EH (cell line): ENCODE results near the gene CAV2.

ENCODE experiments used
- DNase-seq: peaks from one replicate; pipeline ENCODE4 v3.0.0-alpha.2; 2015; ENCODE audit warnings: low read depth

CAV2 gene

DNA sequence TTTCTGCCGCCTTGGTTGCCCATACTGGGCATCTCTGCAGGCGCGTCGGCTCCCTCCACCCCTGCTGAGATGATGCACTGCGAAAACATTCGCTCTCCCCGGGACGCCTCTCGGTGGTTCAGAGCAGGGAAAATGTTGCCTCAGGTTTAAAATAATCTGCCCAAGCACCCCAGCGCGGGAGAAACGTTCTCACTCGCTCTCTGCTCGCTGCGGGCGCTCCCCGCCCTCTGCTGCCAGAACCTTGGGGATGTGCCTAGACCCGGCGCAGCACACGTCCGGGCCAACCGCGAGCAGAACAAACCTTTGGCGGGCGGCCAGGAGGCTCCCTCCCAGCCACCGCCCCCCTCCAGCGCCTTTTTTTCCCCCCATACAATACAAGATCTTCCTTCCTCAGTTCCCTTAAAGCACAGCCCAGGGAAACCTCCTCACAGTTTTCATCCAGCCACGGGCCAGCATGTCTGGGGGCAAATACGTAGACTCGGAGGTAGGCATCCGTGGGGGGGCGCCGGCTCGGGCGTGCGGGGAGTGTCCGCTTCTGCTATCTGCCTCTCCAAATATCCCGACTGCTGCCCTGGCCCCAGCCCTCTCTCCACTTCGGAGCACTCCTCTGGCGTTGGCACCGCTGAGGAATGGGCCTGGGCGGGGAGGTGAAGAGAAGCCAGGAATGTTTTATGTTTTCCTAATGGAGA lies 25.2 kb downstream of the CAV2 start, which contains the start of gene CAV1:
CAV1 (plus strand) TSS at position 428 of the 689 bp plus-strand sequence; CDS start at position 455, 27 bp downstream.
- peak; percentile 98 for DNase-seq

- DNase-seq: peak; percentile 33
These were observed 25.9 kb downstream of the CAV2 start for GRCh38 chr7:116525298-116525912.

DNA sequence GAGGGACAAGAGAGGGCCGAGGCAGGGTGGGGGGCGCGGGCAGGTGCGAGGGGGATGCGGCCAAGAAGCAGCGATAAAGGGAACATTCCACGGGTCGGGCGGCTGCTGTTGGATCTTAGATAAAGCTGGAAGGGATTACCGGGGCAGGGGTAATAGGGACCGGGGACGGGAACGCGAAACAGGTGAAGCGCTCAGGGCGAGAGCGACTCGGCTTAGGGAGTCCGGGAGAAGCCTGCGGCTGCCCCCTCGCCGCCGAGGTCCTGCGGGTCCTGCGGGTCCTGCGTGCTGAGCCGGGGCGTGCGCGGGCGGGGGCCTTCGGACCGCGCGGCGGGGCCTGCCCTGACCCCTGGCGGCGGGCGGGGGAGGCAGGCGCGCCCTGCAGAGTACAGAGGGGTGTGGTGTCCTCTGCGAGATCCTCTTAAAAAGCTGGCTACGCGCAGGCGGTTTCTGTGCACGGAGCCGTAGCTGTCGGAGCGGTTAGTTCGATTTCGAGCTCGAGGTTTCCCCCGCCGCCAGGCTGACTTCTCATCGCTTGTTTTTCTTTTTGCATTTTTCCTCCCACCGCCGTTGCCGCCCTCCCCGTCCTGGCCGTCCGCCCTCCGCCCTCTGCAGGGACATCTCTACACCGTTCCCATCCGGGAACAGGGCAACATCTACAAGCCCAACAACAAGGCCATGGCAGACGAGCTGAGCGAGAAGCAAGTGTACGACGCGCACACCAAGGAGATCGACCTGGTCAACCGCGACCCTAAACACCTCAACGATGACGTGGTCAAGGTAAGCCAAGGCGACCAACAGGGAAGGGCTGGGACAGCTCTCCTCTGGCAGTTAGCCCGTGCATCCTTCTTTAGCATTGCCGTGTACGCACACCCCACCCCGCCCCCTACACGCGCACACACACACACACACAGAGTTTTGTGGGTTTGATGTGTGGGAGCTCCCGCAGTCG lies 26.6 kb downstream of the CAV2 start:
- DNase-seq: peak; percentile 91

- DNase-seq: peak; percentile 53
These were observed 27.4 kb downstream of the CAV2 start for GRCh38 chr7:116526897-116527296.

DNA sequence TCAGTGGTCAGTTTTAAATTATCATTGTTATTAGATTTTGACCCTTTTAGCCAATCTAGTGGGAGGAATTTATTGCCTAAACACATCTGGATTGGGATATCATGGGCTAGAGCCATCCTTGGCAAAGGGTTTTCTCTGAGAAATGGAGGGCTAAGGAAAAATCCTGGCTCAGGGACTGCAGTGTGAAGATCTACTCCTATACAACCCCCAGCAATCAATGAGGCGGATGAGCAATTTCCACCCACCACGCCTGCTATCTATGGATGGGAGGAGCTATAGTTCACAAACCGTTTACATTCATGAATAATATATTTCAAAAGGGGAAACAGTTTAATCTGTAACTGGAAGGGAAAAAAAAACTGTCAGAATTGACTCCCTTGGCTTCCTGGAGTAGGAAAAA lies 28.0 kb downstream of the CAV2 start:
- peak; percentile 56 for DNase-seq

DNA sequence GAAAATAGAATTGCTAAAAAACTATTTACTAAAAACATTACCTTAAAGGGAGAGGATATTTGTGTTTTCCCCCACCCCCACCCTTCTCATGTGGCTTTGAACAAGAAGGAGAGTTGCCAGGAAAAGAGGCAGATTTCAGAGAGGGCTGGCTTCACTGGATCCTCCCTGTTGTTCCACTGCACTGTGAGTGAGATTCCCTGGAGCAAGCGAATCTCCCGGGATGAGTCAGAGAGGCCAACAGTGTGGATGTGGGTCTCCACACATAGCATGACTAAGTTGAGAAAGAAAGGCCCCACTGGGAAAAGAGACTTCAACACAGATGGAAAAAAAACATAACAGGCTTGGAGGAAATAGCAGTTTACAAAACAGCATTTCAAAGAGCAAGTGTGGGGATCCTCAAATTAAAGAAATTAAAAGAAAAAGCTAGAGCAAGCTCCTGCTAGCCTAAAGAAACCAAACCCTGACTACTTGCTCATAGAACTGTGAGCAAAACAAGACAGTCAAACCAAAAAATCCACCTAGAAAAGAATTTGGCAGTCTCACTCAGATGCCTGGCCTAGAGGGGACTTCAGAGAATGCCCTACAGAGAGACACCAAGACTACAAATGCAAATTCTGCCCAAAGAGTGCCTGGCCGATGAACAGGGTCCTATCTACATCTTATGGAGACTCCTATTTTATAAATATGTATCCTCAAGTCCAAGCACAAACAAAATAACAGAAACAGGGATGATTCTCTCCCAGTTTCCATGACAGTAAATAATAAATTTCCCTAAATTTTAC lies 28.7 kb downstream of the CAV2 start:
- peak; percentile 98 for DNase-seq

- DNase-seq: no peak
These were observed 29.7 kb downstream of the CAV2 start for GRCh38 chr7:116529250-116529649.

DNA sequence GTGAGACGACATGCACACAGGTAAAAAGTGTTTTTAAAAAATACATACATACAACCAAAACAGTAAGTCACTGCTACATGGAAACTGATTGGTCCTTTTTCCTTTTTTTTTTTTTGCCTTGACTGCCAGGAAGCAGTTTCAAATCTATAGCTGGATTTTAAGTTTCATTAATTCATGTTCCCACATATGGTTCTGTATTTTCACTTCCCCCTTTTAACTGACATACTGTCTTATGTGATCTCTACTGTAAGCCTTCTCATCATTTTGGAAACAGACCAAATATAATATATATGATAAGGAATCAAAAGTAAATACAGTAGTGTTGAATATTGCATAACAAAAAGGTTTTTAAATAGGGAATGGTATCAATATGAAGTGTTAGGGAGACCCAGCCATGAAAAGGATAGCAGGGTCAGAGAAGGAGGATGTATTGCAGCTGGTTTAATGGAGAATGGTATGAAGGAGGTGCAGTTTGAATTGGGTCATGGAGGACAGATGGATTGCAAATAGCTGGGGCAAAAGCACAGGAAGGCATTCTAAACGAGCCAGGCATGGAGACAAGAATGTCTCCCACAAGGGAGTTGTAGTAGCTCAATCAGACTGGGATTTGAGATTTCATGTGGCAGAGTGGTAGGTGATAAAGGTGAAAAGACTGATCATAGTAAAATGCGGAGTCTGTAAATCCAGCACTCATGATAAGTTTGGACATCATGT lies 30.7 kb downstream of the CAV2 start:
- peak; percentile 59 for DNase-seq

DNA sequence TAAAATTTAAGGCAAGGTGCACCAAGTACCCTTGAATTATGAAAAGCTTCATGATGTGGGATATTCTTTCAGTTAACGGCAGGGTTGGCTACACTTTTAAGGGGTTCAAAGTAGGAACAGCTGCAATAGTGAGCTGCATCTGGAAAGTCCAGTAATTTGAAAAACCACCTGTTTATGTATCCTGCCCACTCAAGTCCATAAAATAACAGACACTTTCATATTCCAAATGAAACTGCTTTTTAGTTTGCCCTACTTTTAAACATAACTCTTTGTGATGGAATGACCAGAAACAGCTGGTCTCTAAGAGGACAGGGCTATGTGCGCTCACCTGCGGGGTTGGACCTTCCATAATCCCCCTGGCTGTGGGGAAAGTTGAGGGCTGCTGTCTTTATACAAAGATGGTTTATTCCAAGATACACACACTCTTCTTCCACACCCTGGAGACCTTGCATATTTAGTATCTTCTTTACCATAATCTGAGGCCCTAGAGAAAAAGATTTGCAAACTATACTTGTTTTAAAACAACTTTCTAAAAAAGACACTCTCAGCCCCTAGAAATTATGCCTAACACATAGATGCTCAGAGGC lies 32.7 kb downstream of the CAV2 start:
- no peak for DNase-seq

DNA sequence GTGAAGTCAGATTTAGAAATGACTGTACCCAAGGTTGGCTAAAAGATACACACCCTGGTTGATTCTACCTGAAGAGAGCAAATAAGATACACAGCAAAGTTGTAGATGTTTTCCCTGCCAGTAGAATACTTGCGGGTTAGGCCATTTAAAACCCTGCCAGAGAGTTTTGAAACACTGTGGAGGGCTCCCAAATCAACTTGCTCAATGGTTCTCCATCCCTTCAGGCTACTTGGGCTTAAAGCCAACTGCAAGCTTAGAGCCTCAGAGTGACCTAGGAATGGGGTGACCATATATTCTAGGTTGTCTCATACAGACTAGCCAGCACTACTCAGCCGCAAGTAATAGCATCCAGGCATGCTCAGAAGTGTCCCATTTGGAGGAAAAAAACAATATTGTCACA lies 35.3 kb downstream of the CAV2 start:
- DNase-seq: peak; percentile 78

- DNase-seq: no peak
These were observed 35.9 kb downstream of the CAV2 start for GRCh38 chr7:116535416-116535815.

DNA sequence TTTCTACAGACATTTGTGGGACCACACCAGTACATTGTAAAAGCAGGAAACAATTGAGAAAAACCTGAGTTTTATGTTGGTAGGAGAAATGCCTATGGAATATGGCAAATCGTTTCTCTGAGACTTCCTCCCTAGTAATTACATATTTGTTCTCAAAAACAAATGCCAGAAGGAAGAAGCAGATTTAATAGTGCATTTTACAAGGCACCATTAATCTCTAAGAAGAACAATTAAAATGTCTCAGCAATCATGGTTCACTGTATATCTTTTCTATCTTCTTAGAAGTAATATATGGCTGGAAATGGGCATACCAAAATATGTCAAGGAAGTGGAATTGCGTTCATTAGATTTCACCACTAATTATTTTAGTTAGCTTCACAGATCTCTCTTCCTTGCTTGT lies 38.6 kb downstream of the CAV2 start:
- no peak for DNase-seq

GRCh38 chr7:116539879-116540278 lies 40.3 kb downstream of the CAV2 start:
- DNase-seq: no peak

GRCh38 chr7:116540743-116541142 lies 41.2 kb downstream of the CAV2 start:
- peak; percentile 42 for DNase-seq

- DNase-seq: no peak
These were observed 42.4 kb downstream of the CAV2 start for GRCh38 chr7:116541951-116542350.

GRCh38 chr7:116542618-116543017 lies 43.1 kb downstream of the CAV2 start:
- DNase-seq: peak; percentile 91

DNA sequence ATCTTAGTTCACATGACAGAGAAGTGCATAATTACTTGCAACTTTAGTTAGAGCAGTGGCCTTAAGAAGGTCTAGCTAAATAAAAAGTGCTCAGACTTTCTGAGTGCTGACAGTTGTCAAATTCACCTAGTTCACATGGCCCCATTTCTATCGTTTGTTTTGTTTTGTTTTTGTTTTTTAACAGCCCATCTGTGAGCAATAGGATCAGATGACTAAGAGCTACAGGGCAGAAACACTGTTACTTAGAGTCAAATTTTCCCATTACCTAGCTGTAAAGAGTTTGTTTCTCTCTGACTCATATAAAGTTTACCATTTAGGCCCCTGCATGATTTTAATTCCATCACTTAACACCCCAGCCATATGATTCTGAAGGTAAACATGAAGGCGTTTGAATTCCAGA lies 44.1 kb downstream of the CAV2 start:
- DNase-seq: peak; percentile 68

- DNase-seq: peak; percentile 51
These were observed 44.9 kb downstream of the CAV2 start for GRCh38 chr7:116544487-116544886.

DNA sequence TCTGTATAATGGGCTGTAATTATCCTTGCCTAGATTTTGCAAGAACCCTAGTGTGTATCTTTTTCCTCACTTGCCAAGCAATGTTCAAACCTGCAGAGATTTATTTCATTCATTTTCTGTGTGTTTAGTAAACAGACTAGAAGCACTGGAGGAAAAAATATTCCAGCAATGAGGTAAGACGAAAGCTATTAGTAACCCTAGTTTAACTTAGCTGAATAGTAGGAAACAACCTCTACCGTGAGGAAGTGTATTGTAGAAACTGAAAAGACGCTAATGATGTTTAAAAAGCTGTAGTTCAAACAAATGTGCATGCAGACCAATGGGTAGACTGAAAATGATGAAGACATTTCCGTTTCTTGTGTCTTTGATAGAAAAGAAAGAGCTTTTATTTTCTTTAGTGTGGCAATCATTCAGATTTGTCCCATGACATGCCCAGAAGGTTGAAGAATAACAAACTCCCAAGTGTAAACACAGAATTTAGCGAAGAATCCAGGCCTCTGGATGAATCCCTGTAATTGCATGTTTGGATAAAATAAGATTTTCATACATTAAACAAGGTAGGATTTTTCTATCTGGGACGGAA lies 46.0 kb downstream of the CAV2 start:
- peak; percentile 45 for DNase-seq

DNA sequence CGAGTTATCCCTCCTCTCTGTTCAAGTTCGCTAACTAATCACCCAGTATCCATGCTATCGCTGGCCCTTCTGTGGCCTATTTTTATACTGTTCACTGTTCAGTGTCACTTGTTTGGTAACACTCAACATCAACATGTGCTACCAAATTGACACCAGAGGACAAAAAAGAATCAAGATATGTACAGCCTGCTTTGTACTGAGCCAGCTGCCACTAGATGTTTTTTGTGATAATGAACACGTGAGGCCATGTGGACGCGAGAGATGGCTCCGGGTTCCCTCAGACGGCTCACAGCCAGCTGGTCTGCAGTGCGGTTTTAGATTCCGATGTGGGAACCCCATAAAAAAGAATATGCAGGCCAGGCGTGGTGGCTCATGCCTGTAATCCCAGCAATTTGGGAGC lies 46.5 kb downstream of the CAV2 start:
- peak; percentile 90 for DNase-seq
